ENCODE results near the gene EME1. TPM values are rescaled to one million over a fixed set of nuclear protein-coding genes. Genes with fewer than 3 reads are reported as not detected.

EME1 gene
- total and polyA plus RNA-seq, 2 of the 13 experiments (the other 11 are each of a cell fraction or from before 2014, with no cell fraction given) = 20.7 to 24.6 TPM

- TF ChIP-seq SKI (IDR thresholded peaks at IDR 0.05; ENCODE audit: partially characterized antibody) = peak; percentile 41
- TF ChIP-seq NR2F2 (IDR thresholded peaks at IDR 0.05; ENCODE audit: borderline replicate concordance, low read depth) = peak; percentile 50; the same call in 1 of the 2 replicates
- peak; percentile 81 for TF ChIP-seq NFKBIZ (CRISPR knock-in tag; IDR thresholded peaks at IDR 0.05)
- TF ChIP-seq ZNF414 (CRISPR knock-in tag; IDR thresholded peaks at IDR 0.05) = no peak; the same call in 1 of the 2 replicates
- TF ChIP-seq CSRNP2 (CRISPR knock-in tag; conservative IDR thresholded peaks at IDR 0.05; ENCODE audit: low read depth) = no peak
- no peak for TF ChIP-seq ZNF740 (CRISPR knock-in tag; IDR thresholded peaks at IDR 0.05)
- TF ChIP-seq ZNF564 (CRISPR knock-in tag; IDR thresholded peaks at IDR 0.05) = peak; percentile 96
- TF ChIP-seq HOXA9 (CRISPR knock-in tag; IDR thresholded peaks at IDR 0.05; ENCODE audit: borderline replicate concordance) = peak; percentile 94; the same call in 1 of the 2 replicates
- peak; percentile 96 for TF ChIP-seq WIZ (CRISPR knock-in tag; IDR thresholded peaks at IDR 0.05)
- TF ChIP-seq HMG20A (CRISPR knock-in tag; IDR thresholded peaks at IDR 0.05; ENCODE audit: borderline replicate concordance) = 0 out of 2 replicates have a peak, but pooled peaks have one; percentile 44
- TF ChIP-seq ZNF691 (CRISPR knock-in tag; IDR thresholded peaks at IDR 0.05; ENCODE audit: borderline replicate concordance, low read depth) = peak; percentile 89; the same call in 1 of the 2 replicates
- TF ChIP-seq GFI1 (CRISPR knock-in tag; IDR thresholded peaks at IDR 0.05; ENCODE audit: borderline replicate concordance) = peak; percentile 86; the same call in 1 of the 2 replicates
- peak; percentile 81; the same call in 1 of the 2 replicates for TF ChIP-seq ARHGAP35 (CRISPR knock-in tag; IDR thresholded peaks at IDR 0.05; ENCODE audit: borderline replicate concordance)
- peak; percentile 67; the same call in 1 of the 2 replicates for TF ChIP-seq ZNF746 (CRISPR knock-in tag; IDR thresholded peaks at IDR 0.05)
- TF ChIP-seq HINFP (CRISPR knock-in tag; IDR thresholded peaks at IDR 0.05; ENCODE audit: low read depth) = peak; percentile 86
- peak; percentile 92 for TF ChIP-seq ZNF83 (CRISPR knock-in tag; IDR thresholded peaks at IDR 0.05; ENCODE audit: borderline replicate concordance)
- no peak for TF ChIP-seq ZNF7 (CRISPR knock-in tag; IDR thresholded peaks at IDR 0.05)
- no peak for TF ChIP-seq KDM1A (CRISPR knock-in tag; IDR thresholded peaks at IDR 0.05)
- peak; percentile 94 for TF ChIP-seq ZNF556 (CRISPR knock-in tag; IDR thresholded peaks at IDR 0.05; ENCODE audit: borderline replicate concordance)
- TF ChIP-seq FOXP1 (IDR thresholded peaks at IDR 0.05) = no peak
- TF ChIP-seq FOXP1 (CRISPR knock-in tag; IDR thresholded peaks at IDR 0.05) = no peak; the same call in 1 of the 2 replicates
- peak; percentile 82; the same call in 1 of the 2 replicates for TF ChIP-seq ZBTB34 (CRISPR knock-in tag; IDR thresholded peaks at IDR 0.05)
- TF ChIP-seq ZFAT (CRISPR knock-in tag; conservative IDR thresholded peaks at IDR 0.05) = no peak
Observed at GRCh38 chr17:50372758-50373556, at the start of gene EME1, which contains the start of gene MRPL27 (continued).
